Activated gamma-delta T cell treated with anti-CD3 and anti-CD28 coated beads, Interleukin-2, amount 50 U/mL, for 16 hours (primary cell): ENCODE data around the gene CYB561D1.

Experiments
- DNase-seq: peaks from one replicate; pipeline ENCODE4 v3.0.0-alpha.2; 2020; ENCODE audit warnings: low read depth

Gene CYB561D1

DNA sequence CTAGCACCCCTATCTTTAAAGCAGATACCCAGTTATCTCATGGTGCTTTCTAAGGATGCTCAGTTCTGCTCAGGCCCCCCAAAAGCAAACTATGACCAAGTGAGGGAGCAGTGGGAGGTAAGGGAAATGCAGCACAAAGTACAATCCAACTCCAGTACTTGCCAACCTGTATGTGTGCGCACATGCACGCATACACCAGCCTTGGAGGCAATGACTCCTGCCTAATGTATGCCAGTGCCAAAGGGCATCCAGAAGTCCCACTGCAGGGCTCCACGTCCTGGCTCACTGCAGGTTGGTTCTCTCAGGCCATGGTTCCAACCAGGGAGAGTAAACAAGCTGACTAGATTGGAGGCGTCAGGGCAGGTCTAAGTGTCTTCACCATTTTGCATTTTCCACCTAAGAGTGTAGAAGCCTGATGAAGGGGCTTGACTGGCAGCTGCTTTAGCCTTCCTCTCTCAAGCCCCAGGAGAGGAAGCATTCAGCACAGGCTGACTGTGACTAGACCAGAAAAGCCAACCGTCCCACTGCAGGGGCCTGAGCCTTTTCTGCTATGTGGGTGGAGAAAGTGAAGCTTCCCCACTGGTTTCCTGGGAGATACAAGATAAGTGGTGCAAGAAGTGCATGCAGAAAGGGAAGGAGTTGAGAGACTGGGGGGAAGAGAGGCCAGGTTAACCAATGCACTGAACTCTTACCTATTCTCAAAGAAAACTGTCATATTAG is 7.9 kb downstream of the CYB561D1 start:
- no peak for DNase-seq

DNA sequence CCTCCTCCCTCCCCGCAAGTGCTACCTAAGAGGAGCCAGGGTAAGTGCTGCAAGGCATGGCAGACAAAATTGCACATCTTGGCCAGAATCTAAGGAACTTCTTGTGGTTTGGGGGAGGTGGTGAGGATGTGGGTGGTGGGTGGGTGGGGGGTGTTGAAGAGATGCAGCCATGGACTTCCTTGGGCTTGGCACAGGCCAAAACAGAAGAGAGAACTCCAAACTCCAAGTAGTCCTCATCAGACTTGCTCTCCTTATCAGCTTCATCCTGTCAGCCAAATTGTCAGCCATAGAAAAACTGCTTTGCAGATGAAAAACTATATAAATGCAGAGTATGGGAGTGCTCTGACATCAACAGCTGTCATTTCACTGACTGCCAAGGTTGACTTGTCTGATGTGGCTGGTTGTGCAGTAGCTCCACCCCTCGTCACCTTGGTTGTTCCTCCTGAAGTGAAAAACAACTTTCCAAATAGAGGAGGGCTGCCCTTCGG is 8.5 kb downstream of the CYB561D1 start:
- no peak for DNase-seq

DNA sequence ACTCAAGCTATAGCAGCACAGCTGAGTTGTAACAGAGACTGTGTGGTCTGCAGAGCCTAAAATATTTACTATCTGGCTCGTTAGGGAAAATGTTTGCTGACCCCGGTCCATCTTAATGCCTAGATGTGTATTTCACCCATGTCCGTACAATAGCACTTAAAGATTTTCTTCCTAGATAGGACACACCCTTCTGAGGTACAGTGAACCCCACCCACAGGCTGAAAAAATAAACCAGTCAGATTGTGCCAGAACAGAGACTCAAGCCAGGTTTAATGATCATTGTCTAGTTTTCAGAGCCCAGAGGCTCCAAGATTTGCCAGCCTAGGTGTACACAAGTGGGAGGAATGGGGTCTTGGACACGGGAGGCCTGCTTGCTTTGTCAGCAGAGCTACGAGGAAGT is 10.0 kb downstream of the CYB561D1 start:
- no peak for DNase-seq

DNA sequence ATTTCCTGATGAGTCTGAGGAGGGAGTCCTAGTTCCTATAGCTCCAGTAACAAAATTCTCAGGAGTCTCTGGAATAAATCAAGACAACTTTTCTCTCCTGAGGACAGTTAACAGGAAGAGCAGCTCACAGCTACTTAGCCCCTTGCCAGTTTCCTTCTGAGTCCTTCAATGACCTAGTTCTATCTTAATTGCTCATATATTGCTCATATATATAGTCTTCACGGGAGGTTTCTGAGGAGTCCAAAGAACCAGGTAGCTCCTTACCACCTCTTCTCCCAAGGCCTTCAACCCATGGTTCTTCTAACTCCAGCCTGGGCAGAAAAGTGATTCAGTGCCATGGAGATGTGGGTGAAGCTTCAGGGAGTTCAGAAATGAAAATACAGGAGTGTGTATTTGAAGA is 11.1 kb downstream of the CYB561D1 start:
- DNase-seq = no peak

DNA sequence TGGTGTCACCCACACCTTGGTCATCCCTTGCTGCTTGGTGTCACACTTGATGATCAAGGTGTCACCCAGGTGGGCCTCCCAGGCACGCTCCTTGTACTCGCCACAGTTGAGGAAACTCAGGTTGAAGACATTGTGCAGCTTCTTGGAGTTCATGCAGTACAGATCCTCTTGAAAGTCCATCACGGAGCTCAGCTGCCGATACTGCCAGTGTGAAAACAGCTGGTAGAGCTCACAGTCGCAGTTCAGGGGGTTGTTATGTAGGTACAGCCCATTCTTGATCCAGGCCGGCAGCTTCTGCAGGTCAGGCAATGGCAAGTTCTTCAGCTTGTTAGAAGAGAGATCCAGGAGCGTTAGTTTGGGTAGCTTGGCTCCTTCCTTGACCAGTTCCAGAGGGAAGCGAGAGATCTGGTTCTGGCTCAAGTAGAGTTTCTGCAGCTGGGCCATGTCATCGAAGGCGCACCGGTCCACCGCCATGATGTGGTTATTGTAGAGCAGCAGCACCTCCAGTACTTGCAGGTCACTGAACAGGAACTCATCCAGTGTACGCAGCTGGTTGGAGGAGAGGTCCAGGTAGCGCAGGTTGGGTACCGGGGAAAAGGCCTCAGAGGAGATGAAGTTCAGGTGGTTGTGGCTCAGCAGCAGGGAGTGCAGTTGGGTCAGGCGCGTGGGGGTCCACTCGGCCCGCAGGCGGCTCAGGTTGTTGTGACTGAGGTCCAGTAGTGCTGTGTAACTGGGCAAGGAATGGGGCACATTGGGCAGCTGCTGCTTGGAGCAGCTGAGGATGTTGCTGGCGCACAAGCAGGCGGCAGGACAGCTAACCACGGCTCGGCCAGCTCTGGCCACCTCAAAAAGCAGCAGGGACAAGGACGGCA is 14.3 kb downstream of the CYB561D1 start:
- DNase-seq = no peak

DNA sequence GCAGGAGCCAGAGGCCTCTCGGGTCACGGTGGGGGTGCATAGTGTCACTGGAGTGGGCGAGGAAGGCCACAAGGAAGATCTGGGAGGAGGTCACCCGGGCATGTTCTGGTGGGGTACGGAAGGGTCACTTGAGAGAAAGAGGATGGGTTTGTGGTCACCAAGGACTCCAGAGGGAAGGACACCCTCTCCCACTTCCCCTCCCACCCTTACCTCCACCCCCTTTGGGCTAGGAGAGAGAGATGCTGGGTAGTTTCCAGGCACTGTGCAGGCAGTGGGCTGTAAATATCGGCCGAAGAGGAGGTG is 14.9 kb downstream of the CYB561D1 start:
- no peak for DNase-seq

DNA sequence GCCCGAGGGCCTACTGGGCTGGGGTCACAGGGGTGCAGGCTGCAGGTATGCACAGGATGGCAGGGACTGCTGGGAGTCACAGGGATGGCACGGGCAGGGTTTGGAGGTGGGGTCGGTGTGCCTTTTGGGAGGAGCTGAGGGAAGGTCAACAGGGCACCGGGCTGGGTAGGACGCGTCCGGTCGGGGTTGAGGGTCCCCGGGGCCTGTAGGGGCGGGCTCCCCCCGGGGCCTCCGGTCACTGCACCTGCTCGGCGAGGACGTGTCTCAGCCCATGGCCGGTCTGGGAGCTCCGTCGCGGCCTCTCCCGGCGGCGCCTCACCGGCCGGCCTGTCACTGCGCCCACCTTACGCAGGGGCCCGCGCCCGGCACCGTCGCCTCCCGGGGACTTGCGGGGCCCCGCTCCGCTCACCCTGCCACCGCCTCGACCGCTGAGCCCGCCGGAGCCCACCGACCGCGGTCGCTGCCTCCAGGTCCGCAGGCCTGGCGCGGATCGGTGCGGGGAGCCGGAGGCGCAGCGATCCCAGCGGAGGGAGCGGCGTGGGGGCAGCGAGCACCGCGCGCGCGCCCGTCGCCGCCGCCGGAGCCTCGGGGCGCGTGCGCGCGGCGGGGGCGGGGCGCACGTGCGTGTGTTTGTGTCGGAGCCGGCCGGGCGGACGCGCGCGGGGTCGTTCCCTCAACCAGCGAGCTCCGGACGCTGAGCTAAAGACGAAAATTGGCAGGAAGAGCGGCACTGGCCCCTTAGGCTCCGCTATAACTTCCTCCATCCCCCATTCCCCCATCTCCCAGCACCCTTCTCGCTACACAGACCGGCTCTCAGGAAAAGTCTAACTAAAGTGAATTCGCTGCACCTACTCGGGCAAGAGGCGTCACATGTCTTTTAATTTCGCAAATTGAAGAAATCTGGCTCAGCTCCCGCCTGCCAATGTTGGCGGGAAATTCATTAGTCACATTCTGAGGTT is 15.6 kb downstream of the CYB561D1 start, which contains the start of gene AMIGO1:
Gene AMIGO1, minus strand, starts transcription at position 552 of the 959 bp plus-strand sequence. CDS start 815 bp downstream, outside the sequence.
- peak; percentile 38 for DNase-seq

DNA sequence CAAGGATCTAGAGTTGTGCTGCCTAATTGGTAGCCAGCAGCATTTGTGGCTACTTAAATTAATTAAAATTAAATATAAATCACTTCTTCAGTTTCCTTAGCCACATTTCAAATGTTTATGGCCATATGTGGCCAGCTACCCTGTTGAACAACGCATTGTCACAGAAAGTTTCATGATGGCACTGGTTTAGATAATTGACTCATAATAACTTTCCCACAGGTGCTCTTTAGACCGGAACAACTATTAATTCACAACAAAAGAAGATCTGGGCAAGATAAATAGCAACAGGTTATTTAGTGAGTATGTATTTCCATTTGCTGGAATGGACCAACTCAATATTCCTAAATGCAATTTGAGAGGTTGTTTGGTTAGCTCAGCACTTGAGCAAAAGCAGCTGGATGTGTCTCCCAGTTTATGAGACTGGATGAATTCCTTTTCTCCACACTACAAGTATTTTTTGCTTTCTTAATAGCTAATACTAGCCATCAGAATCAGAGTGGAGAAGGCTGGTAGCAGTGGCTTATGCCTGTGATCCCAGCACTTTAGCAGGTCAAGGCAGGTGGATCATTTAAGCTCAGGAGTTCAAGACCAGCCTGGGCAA is 19.3 kb downstream of the CYB561D1 start:
- no peak for DNase-seq

DNA sequence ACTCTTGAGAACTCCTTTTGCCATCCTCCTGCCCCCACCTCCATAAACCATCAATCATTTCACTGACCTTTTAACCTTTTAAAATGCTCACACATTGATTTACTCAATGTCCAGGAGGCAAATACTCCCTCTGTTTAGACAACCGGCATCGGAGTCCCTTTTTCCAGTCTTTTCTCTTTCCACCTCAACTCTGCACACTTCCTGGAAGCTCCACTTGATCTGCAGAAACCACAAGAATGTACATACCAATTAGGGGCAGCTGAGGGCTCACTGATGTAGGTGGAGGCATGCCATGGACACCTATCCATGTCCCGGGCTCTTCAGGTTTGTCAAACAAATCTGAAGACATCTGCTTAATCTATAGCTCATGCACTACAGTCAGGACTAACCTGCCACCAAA is 21.0 kb downstream of the CYB561D1 start:
- DNase-seq = no peak

DNA sequence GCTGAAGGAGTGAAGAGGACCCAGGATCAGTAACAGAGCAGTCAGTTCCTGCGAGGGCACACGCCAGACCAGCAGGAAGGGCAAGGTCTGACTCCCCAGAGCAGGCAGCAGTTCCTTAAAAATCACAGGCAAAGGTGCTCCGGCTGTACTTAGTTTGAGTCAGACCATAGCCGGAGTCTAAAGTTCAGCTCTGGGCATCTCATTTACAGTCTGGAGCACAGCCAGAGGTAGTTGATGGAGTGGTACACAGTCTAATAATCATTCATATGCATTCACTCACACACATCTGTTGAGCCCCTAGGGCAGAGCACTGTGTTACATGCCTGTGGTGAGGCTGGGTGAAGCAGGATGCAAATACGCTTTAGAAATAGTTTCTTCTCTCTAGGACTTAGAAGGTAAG is 23.0 kb downstream of the CYB561D1 start:
- no peak for DNase-seq

DNA sequence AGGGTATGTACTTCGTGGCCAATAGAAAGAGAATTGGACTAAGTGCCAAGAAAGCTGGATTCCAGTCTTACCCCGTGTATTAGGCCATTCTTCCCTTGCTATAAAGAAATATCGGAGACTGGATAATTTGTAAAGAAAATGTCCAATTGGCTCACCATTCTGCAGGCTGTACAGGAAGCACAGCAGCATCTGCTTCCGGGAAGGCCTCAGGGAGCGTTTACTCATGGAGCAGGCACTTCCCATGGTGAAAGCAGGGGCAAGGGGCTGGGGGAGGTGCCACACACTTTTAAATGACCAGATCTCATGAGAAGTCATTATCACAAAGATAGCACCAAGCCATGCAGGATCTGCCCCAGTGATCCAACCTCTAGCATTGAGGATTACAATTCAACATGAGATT is 23.4 kb downstream of the CYB561D1 start:
- DNase-seq = no peak

DNA sequence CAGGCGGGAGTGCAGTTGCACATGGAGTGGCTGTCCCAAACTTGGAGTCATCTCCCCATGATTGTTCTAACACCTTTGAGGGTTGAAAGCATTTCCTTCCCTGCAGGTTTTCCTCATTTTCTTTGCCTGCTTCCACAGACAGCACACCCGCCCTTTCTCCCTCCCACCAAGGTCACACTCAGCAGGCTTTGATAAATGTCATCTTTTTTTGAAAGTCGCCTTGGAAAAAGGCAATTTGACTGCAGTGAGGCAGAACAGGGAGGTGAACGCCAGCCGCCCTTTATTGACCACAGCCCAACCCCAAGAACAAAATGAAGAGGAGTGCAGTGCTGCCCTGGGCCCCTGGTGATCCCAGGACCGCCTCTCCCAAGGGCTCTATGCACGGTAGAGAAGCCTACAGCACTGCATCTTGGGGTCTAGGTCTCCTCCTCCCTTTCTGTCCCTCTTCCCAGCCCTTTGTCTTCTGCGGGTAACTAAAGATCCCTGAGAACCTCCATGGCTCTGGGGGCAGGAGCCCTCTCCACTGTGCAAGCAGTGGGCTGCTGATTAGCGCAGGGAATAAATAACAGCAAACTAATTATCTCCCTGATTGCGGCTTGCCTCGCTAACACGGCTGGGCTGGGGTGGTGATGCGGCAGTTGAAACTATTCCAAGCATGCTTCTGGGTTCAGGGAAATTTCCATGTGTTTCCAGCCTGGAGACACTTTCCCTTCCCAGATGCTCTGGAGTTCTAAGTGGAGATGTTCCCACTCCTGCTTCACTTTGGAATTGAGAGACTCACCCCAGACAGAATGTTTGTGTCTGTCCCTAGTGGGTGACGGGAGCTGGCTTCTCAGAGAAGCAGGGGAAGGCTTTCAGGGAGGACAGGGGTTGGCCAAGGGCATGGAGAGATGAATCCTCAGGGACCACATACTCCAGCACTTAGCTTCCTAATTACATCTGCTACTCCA is 27.4 kb downstream of the CYB561D1 start:
- no peak for DNase-seq

DNA sequence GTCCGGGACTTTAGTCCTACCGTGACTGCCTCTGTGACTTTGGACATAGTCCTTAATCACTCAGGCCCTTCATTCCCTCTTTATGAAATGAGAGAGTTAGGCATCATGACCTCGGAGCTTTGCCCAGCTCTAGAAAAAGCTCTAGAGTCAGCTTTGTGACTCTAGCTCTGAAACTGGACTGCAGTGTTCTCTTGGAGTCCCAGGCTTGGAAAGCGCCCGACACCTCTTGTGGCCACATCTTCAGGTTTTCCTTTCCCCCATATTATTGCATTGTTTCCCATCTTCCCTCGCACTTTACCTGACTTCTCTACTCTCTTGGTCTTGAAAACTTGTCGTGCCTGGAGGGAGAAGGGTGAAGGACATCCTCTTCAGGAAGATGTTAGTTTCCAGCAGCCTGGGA is 28.1 kb downstream of the CYB561D1 start:
- no peak for DNase-seq

DNA sequence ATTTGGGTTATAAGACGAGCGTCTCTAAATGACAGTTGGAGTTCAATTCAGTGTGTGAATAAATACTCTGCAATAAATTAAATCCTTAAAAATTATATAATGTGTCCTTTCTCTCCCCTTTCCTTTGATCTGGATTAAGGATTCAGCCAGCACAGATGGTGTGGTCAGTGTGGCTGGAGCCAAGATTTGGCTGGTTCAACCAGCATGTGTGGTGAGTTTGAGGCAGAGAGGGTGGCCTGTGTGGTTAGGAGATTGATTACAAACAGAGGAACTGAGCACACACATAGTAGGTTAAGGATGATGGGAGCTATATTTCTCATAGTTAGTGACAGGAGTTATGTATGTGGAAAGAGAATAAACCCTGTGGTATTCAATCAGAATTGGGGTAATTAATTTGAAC is 29.8 kb downstream of the CYB561D1 start:
- no peak for DNase-seq

DNA sequence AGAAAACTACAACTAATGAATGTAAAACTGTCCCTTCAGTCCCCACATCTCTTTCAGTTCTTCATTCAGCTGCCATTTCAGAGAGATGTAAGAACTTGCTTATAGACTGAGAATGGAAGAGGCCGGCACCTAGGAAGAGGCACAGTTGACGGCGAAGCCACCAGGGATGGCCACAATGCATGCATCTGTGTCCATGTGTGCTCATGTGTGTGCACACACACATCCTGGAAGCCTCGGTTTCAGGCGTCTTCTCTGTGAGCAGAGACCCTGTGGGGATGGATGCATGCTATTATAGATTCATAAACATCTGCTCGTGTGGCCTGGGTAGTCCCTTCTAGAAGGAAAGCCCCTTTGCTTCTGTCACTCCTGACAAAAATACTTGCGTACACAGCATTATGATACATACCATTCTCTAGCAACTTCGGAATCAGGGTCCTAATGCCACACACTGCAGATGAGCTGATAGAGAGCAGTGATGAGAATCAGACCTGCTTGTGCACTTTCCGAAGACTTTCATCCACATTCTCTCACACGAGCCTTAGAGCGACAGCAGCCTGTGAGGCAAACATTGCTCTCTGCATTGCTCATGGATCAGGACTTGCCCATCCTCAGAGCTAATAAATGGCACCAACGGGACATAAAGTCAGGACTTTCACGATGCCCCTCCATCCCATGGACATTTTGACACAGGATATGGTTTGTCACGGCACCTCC is 33.4 kb downstream of the CYB561D1 start:
- DNase-seq = no peak

DNA sequence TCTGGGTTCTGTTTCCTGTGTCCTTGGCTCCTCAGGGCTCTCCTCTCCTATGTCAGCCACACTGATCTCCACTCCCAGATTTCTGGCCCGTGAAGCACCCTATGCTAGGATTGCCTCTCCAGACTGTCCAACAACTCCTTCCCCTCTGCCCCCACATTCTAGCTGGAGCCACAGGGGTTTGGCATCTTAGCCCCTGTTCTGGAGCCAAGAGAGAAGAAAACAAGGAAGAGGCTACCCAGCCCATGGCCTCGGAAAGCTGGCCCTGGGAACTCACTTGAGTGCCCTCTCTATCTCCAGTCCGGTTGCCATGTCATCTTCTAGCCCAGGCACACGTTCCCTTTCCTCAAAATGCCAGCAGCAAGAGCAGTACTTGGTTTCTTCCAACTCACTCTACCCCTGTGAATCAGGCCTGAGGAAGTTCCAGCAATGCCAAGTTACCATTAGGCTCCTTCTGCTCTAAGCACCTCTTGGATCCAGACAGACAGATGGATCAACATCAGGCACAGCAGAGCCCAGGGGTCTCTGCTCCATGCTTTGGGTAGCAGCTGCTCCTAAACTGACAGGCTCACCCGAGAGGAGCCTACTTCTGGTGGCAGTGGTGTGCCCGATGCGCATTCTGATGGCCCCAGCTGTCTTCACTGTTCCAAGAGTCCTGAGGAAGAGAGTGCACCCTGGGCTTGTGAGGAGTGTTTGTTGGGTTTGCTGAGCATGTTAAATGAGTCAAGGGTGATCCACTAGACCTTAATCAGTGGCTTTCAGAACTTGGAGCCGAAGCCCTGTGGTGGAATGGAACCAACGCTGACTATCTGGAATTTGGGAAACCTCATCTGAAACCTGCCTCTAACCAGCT is 34.2 kb downstream of the CYB561D1 start:
- DNase-seq = no peak

DNA sequence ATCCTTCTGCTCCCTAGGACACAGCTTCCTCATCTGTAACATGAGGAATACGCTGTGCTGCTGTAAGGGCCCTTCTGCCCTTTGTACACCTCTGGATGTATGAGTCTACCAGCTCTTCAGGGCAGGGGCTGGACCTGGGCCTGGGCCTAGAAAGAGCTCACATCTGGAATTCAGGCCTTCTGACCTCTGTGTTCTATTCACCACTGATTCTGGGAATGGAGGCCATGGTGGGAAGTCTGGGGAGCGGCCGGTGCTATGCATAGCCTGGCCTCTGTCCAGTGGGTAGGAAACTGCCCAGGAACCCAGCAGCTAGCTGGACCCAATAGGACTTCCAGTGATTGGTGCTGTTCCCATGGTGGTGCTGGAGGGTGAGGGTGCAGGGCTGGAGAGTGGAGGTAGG is 34.8 kb downstream of the CYB561D1 start:
- DNase-seq = no peak

DNA sequence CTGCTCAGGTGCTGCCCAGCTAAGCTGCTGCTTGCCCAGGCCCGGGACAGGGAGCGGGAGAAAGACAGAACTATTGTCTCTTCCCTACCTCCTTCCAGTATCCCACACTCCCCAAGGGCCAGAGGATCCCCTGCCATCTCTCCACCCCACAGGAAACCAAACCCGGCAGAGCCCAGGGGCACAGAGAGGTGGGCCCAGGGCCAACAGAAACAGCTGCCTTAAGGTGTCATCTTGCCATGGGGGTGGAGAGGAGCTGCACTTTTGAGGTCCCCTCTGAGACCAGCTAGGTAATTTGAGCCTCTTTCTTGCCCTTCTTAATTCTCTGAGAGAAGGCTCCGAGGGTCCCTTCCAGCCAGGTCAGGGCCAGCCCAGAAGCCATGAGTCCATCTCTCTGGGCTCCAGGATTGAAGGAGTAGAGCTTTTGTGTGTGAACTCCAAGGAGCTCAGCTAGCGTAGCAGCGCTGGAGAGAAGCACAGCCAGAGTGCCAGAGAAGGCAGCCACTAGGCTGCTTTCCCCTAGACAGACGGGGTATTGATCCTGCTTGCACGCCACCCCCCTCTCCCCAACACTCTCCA is 36.1 kb downstream of the CYB561D1 start:
- DNase-seq = no peak
